LNCAP (cell line): ENCODE results near the gene SMAD3.

ENCODE experiments used
- CTCF ChIP-seq: fragments of 450-650 bp; IDR thresholded peaks from 2 replicates; pipeline ENCODE4 v1.5.1; 2017; ENCODE audit warnings: mild to moderate bottlenecking

The SMAD3 gene

GRCh38 chr15:67178569-67179210 is 113.3 kb downstream of the SMAD3 start:
- no peak for TF ChIP-seq CTCF

GRCh38 chr15:67179411-67179995 is 114.1 kb downstream of the SMAD3 start:
- TF ChIP-seq CTCF: no peak

GRCh38 chr15:67180035-67180434 is 114.6 kb downstream of the SMAD3 start:
- TF ChIP-seq CTCF: no peak

- TF ChIP-seq CTCF: no peak
Measured at GRCh38 chr15:67180514-67181191, 115.3 kb downstream of the SMAD3 start.

- no peak for TF ChIP-seq CTCF
Measured at GRCh38 chr15:67181221-67181639, 115.8 kb downstream of the SMAD3 start.

- no peak for TF ChIP-seq CTCF
Measured at GRCh38 chr15:67183443-67184169, 118.2 kb downstream of the SMAD3 start.

GRCh38 chr15:67184208-67184925 is 119.0 kb downstream of the SMAD3 start:
- TF ChIP-seq CTCF: no peak
